Natural killer cell (primary cell): Measurements from ENCODE around the gene PDE9A. TPM values are rescaled to one million over a fixed set of nuclear protein-coding genes. Genes with fewer than 3 reads are reported as not detected.

Experiments
- ATAC-seq, 3 donors: fragments of 150-1000 bp in 2 of 3; fragments of 200-7000 bp in 1 of 3; cut with Tn5 transposase; 1 replicate in 1 of 3; 2 replicates in 2 of 3; pipeline ENCODE4 v1.10.0; 2021; ENCODE audit warnings: mild to moderate bottlenecking in 2 of 3, moderate library complexity in 2 of 3
- DNase-seq, 2 donors: peaks; one replicate each; pipeline versions ENCODE4 v3.0.0 to v3.0.0-alpha.2; 2013 to 2021; ENCODE audit warnings: mixed read lengths in 1 of 2
- H3K27ac ChIP-seq: one replicate; pipeline ENCODE4 v1.5.1; 2013; ENCODE audit warnings: mild to moderate bottlenecking, low read length
- H3K27me3 ChIP-seq: one replicate; pipeline ENCODE4 v1.6.1; 2013; ENCODE audit warnings: low read length; ENCODE audit not compliant: control insufficient read depth, insufficient read depth
- H3K36me3 ChIP-seq: one replicate; pipeline ENCODE4 v1.6.1; 2013; ENCODE audit warnings: low read length; ENCODE audit not compliant: control insufficient read depth, insufficient read depth
- H3K4me1 ChIP-seq: one replicate; pipeline ENCODE4 v1.6.1; 2013; ENCODE audit warnings: low read length; ENCODE audit not compliant: control insufficient read depth, insufficient read depth
- H3K4me3 ChIP-seq: one replicate; pipeline ENCODE4 v1.5.1; 2013; ENCODE audit warnings: low read length
- H3K9me3 ChIP-seq: one replicate; pipeline ENCODE4 v1.6.1; 2013; ENCODE audit warnings: low read length; ENCODE audit not compliant: control insufficient read depth, insufficient read depth
- H3K27ac Mint-ChIP-seq, 2 donors: one replicate each; pipeline ENCODE4 v1.8.0; 2022; ENCODE audit warnings: mild to moderate bottlenecking in 2 of 2, mixed read lengths in 2 of 2, moderate library complexity in 1 of 2
- H3K27me3 Mint-ChIP-seq, 2 donors: one replicate each; pipeline ENCODE4 v1.8.0; 2022; ENCODE audit warnings: low read depth in 2 of 2, mixed read lengths in 2 of 2
- H3K36me3 Mint-ChIP-seq: one replicate; pipeline ENCODE4 v1.8.0; 2022; ENCODE audit warnings: mixed read lengths
- H3K4me1 Mint-ChIP-seq, 2 donors: one replicate each; pipeline ENCODE4 v1.8.0; 2022; ENCODE audit warnings: mixed read lengths in 2 of 2
- H3K4me3 Mint-ChIP-seq: one replicate; pipeline ENCODE4 v1.8.0; 2022; ENCODE audit warnings: mild to moderate bottlenecking, moderate library complexity, mixed read lengths
- H3K9me3 Mint-ChIP-seq, 2 donors: one replicate each; pipeline ENCODE4 v1.8.0; 2022; ENCODE audit warnings: mixed read lengths in 2 of 2
- WGBS: methylation state at CpG from one replicate; pipeline ENCODE4 v1.1.7; 2013; ENCODE audit warnings: missing lambda C conversion rate; ENCODE audit not compliant: insufficient coverage; 5-methylcytosine and 5-hydroxymethylcytosine counted together
- intact Hi-C: fragments of 100-400 bp; cut with micrococcal nuclease; formaldehyde crosslinking; loops from one replicate; pipeline ENCODE4 v1.14.2; 2022
- total RNA-seq, 4 donors: library from RNA; stranded (reverse); fragments of 120-200 nt in 1 of 4; gene quantifications; one replicate each; pipeline versions ENCODE4 v1.2.3 to v1.2.4, GENCODE V29; 2013 to 2022
- TF ChIP-seq, protein P1 (sequence below): fragments of 200-600 bp; IDR thresholded peaks from one replicate; pipeline ENCODE4 v1.8.0; 2022; ENCODE audit warnings: antibody characterized with exemption

PDE9A gene
- total RNA-seq, 3 donors from 2014 or later (not counting 1 experiment from before 2014, with no cell fraction given), result 1.0 to 4.1 (median 1.2) TPM

DNA sequence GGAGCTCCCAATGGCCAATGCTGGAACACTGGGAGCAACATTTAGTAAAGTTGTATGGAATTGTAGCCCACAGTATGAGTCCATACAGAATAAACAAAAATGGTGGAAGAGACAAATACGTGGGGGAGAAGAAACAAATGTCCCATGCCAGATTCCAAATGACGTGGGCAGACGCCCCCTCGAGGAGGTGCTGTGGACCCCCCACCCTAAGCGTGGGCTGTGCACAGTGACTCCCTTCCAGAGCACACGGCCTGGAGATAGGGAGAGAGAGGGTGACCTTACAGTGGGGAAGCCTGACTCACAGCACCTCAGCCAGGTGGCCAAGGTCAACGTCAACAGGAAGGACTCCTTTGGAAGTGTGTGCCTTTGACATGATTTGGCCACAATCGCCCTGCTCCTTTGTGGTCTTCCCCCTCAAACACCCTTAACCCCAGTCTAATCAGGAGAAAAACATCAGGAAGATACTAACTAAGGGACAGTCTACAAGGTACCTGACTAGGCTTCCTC is 13.7 kb upstream of the PDE9A start:
- Histone ChIP-seq H3K4me1 (no peaks in the 10 kb centered on the region), H3K9me3 (no peaks in the 10 kb centered on the region), H3K36me3 (no peaks in the 10 kb centered on the region), H3K27ac (no peak overlapping the region), H3K4me3 (no peak overlapping the region), H3K27me3 (no peaks in the 10 kb centered on the region)
- intact Hi-C loops, result no loop called here
- DNase-seq (no peak), ATAC-seq (no peak)
- WGBS, result 81% methylated on average over 8 of the region's 8 CpGs
- no peaks in the 10 kb centered on the region for H3K36me3 Mint-ChIP-seq
- H3K9me3 Mint-ChIP-seq, result no peaks in the 10 kb centered on the region
- H3K27me3 Mint-ChIP-seq, result peaks cover 0 to 18% of the 10 kb centered on the region in 2 donors
- no peak overlapping the region for H3K4me3 Mint-ChIP-seq
- TF ChIP-seq, protein P1, sequence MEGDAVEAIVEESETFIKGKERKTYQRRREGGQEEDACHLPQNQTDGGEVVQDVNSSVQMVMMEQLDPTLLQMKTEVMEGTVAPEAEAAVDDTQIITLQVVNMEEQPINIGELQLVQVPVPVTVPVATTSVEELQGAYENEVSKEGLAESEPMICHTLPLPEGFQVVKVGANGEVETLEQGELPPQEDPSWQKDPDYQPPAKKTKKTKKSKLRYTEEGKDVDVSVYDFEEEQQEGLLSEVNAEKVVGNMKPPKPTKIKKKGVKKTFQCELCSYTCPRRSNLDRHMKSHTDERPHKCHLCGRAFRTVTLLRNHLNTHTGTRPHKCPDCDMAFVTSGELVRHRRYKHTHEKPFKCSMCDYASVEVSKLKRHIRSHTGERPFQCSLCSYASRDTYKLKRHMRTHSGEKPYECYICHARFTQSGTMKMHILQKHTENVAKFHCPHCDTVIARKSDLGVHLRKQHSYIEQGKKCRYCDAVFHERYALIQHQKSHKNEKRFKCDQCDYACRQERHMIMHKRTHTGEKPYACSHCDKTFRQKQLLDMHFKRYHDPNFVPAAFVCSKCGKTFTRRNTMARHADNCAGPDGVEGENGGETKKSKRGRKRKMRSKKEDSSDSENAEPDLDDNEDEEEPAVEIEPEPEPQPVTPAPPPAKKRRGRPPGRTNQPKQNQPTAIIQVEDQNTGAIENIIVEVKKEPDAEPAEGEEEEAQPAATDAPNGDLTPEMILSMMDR, result no peak
- H3K4me1 Mint-ChIP-seq, result no peaks in the 10 kb centered on the region
- H3K27ac Mint-ChIP-seq, result no peak overlapping the region

- Mint-ChIP-seq H3K4me1 (no peaks in the 10 kb centered on the region), H3K27me3 (peaks cover 0 to 18% of the 10 kb centered on the region in 2 donors), H3K27ac (no peak overlapping the region), H3K4me3 (no peak overlapping the region), H3K9me3 (no peaks in the 10 kb centered on the region), H3K36me3 (no peaks in the 10 kb centered on the region)
- WGBS, result 17% methylated on average over 4 of the region's 4 CpGs
- H3K27me3 ChIP-seq, result no peaks in the 10 kb centered on the region
- no peaks in the 10 kb centered on the region for H3K36me3 ChIP-seq
- H3K27ac ChIP-seq, result no peak overlapping the region
- no peaks in the 10 kb centered on the region for H3K4me1 ChIP-seq
- DNase-seq, result no peak
- no peak for ATAC-seq
- H3K9me3 ChIP-seq, result no peaks in the 10 kb centered on the region
- TF ChIP-seq, protein P1, result no peak
- H3K4me3 ChIP-seq, result no peak overlapping the region
- intact Hi-C loops, result no loop called here
These were observed 12.9 kb upstream of the PDE9A start for GRCh38 chr21:42640486-42640885.

- H3K4me3 Mint-ChIP-seq, result no peak overlapping the region
- 81% methylated on average over 24 of the region's 24 CpGs for WGBS
- H3K36me3 ChIP-seq, result no peaks in the 10 kb centered on the region
- peaks cover 0 to 18% of the 10 kb centered on the region in 2 donors for H3K27me3 Mint-ChIP-seq
- ATAC-seq, result no peak
- H3K4me1 ChIP-seq, result no peaks in the 10 kb centered on the region
- no peak overlapping the region for H3K4me3 ChIP-seq
- H3K9me3 ChIP-seq, result no peaks in the 10 kb centered on the region
- no peak overlapping the region for H3K27ac ChIP-seq
- H3K27ac Mint-ChIP-seq, result no peak overlapping the region
- H3K36me3 Mint-ChIP-seq, result no peaks in the 10 kb centered on the region
- TF ChIP-seq, protein P1, result no peak
- no peaks in the 10 kb centered on the region for H3K9me3 Mint-ChIP-seq
- no peaks in the 10 kb centered on the region for H3K4me1 Mint-ChIP-seq
- DNase-seq, result no peak
- no peaks in the 10 kb centered on the region for H3K27me3 ChIP-seq
- intact Hi-C loops, result no loop called here
These were observed 11.9 kb upstream of the PDE9A start for GRCh38 chr21:42641311-42642218.
